ENCODE results near the gene HES2. TPM values are rescaled to one million over a fixed set of nuclear protein-coding genes. Genes with fewer than 3 reads are reported as not detected.
"Not testable (repeated sequence)": the region's sequence is repeated elsewhere in the genome, so short reads cannot be mapped to it uniquely, and the experiment has no call there.

HES2 gene
- total and polyA plus RNA-seq, 2 donors = 0.03 to 0.53 TPM

- WGBS = 72% methylated on average over 3 of the region's 3 CpGs
- no peak overlapping the region for H3K27ac ChIP-seq (ENCODE audit: low read depth)
Measured at GRCh38 chr1:6435547-6435946, 15.8 kb upstream of the HES2 start.

GRCh38 chr1:6435129-6435528 lies 15.4 kb upstream of the HES2 start:
- Histone ChIP-seq H3K4me3 (ENCODE audit: low read depth, low read length) (no peak overlapping the region), H3K36me3 (ENCODE audit: insufficient read depth) (no peaks in the 10 kb centered on the region), H3K27ac (ENCODE audit: low read depth) (no peak overlapping the region), H3K4me1 (ENCODE audit: insufficient read depth) (no peaks in the 10 kb centered on the region)
- no peak for DNase-seq (ENCODE audit: extremely low spot score)
- 88% methylated on average over 15 of the region's 15 CpGs for WGBS

More at GRCh38 chr1:6435547-6435946, 15.8 kb upstream of the HES2 start:
- no peak for DNase-seq (ENCODE audit: extremely low spot score)
- Histone ChIP-seq H3K36me3 (ENCODE audit: insufficient read depth) (no peaks in the 10 kb centered on the region), H3K4me3 (ENCODE audit: low read depth, low read length) (no peak overlapping the region), H3K4me1 (ENCODE audit: insufficient read depth) (no peaks in the 10 kb centered on the region)

DNA sequence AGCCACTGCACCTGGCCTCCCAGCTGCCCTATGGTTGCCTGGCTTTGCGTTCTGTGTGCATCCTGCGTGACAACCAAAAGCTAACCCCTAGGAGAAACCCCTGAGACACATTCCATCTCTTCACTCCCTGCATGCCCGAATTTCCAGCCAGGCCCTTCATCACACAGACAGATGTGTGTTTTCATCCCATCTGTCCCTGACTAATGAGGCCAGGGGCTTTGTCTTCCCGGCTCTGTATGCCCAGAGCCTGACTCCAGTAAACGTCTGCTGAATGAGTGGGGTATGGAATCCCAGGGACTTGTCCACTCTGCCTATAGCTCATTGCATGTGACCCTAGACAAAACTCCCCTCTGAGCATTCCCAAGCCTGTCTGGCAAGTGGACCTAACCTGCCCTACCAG lies 14.5 kb upstream of the HES2 start:
- WGBS = 65% methylated on average over 5 of the region's 5 CpGs
- Histone ChIP-seq H3K36me3 (ENCODE audit: insufficient read depth) (no peaks in the 10 kb centered on the region), H3K4me1 (ENCODE audit: insufficient read depth) (no peaks in the 10 kb centered on the region), H3K27ac (ENCODE audit: low read depth) (no peak overlapping the region), H3K4me3 (ENCODE audit: low read depth, low read length) (no peak overlapping the region)
- DNase-seq (ENCODE audit: extremely low spot score) = no peak

DNA sequence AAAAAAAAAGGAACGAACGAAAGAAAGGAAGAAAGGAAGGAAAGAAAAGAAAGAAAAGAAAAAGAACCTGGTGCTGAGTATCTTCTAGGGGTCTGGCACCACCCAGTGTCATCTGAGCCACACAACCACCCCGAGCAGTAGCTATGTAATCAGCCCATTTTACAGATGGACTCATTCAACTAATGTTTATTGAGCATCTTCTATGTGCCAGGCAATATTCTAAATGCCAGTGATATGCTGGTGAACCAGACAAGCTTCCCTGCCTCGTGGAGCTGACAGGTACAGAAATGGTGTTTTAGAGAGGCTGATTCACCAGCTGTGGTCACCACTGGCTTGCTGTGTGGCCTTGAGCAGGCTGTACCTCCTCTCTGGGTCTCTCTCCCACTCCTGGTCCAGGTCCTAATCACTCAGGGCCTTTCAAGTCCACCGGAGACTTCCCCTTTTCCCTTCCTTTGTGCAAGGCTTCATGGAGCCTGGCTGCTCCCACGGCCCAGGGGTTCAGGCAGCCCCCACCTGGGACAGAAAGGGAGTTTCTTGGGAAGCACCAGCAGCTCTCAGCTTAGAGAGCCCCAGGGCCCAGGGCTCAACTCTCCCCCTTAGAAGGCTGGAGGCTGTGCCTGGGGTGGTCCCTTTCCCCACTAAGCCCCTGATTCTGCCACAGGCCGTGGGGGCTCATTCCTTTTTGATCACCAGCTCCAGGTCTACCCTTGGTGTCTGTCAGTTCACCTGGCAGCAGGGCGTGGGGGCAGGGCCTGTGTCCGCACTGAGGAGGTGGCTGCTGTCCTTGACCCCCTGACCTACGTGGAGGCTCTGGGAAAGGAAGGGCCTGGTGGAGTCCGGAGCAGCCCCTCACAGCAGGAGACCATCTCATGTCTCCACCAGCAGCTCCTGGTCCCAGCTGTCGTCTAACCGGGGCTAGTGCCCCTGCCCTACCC lies 12.2 kb upstream of the HES2 start:
- DNase-seq (ENCODE audit: extremely low spot score); H3K36me3 ChIP-seq (ENCODE audit: insufficient read depth); H3K27ac ChIP-seq (ENCODE audit: low read depth); H3K4me1 ChIP-seq (ENCODE audit: insufficient read depth); H3K4me3 ChIP-seq (ENCODE audit: low read depth, low read length): not testable (repeated sequence)
- whole genome bisulfite sequencing = 77% methylated on average over 13 of the region's 13 CpGs

DNA sequence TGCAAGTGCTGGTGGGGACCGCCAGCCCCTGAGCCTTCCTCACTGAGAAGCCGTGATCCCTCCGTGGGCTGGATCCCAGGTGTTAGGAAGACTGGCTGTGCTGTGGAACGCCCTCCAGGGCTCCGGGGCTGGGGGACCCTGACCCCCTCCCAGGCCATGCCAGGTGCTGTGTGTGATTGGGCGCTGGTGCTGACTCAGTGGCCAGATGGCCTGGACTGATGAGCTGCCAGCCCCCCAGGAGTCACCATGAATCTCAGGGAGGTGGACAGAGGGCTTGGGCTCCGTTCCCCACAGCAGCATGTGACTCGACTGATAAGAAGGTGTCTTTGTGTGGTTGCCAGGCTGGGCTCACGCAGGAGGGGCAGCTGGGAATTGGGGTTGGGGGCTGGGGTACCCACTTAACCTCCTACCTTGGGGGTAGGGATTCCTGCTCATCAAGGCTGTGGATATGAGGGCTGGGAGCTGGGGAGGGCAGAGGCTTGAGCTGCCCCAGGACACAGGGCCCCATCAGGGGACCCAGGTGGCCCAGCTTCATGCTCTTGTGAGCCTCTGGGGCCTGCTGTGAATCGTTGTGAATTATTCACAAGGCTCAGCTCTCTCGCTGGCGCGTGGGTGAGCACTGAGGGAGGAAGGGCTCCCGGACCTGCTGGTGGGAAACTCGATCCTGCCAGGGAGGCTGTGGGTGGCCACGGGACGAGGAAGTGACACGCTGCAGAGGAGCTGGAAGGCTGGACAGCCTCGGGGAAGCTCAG lies 10.1 kb upstream of the HES2 start:
- not testable (repeated sequence) for H3K27ac ChIP-seq (ENCODE audit: low read depth); H3K36me3 ChIP-seq (ENCODE audit: insufficient read depth); H3K4me1 ChIP-seq (ENCODE audit: insufficient read depth); DNase-seq (ENCODE audit: extremely low spot score); H3K4me3 ChIP-seq (ENCODE audit: low read depth, low read length)
- WGBS = 31% methylated on average over 19 of the region's 19 CpGs

- H3K36me3 ChIP-seq (ENCODE audit: insufficient read depth); H3K4me3 ChIP-seq (ENCODE audit: low read depth, low read length); H3K4me1 ChIP-seq (ENCODE audit: insufficient read depth); H3K27ac ChIP-seq (ENCODE audit: low read depth); DNase-seq (ENCODE audit: extremely low spot score): not testable (repeated sequence)
- 85% methylated on average over 6 of the region's 6 CpGs for WGBS
Measured at GRCh38 chr1:6428453-6428852, 8.7 kb upstream of the HES2 start.

DNA sequence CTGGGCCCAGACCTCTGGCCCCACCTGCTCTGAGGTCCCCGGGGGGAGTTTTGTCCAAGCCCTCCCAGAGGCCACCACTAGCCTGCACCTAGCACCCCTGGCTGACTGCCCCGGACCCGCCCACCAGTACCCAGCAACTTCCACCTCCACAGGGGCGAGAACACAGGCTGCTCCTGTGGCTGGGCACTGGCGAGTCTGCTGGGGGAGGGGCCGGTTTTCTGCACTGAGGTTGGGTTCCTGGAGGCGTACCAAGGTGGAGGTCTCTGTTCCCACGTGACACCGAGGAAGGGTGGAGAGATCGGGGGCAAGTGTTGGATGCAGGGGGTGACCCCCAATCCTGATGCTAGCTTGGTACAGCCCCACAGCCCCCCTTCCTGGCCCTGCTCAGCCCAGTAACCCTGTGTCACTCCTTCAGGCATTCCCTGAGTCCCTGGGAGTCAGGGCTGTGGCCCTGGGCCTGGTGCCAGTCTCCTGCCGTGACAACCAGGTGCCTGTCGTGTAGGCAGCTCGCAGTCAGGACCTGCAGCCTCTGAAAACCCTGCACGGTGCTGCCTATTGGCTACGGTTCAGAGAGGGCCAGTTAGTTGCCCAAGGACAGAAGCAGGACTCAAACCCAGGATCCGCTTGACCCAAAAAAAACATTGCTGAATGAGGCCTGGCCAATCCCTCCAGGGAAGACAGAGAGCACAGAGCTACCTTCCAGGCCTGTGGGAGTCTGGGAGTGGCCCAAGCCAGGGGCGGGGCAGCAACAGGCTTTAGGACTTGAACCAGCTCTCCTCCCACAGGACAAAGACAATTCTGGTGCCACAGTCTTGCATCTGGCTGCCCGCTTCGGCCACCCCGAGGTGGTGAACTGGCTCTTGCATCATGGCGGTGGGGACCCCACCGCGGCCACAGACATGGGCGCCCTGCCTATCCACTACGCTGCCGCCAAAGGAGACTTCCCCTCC lies 8.0 kb upstream of the HES2 start:
- DNase-seq (ENCODE audit: extremely low spot score) = no peak
- WGBS = 80% methylated on average over 26 of the region's 26 CpGs
- Histone ChIP-seq H3K27ac (ENCODE audit: low read depth) (no peak overlapping the region), H3K36me3 (ENCODE audit: insufficient read depth) (no peaks in the 10 kb centered on the region), H3K4me3 (ENCODE audit: low read depth, low read length) (no peak overlapping the region), H3K4me1 (ENCODE audit: insufficient read depth) (no peaks in the 10 kb centered on the region)

DNA sequence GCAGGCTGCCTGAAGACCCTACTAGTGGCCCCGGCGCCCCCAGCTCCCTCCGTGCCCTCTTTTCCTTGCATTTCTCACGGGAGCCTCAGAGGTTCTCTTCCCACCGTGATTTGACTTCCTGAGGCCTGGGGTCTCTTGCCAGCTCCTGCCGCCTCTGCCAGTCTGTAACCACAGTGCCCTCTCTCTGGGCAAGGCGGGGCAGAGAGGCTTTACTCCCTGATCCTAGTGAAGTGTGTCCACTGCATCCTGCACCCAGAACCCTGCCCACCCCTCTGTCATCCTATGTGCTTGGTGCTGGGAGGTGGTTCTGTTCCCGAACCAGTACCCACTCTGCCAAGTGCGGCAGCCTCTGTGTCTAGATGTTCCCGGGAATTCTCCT lies 7.2 kb upstream of the HES2 start:
- 89% methylated on average over 10 of the region's 10 CpGs for WGBS
- H3K4me3 ChIP-seq (ENCODE audit: low read depth, low read length) = no peak overlapping the region
- no peaks in the 10 kb centered on the region for H3K4me1 ChIP-seq (ENCODE audit: insufficient read depth)
- H3K36me3 ChIP-seq (ENCODE audit: insufficient read depth) = no peaks in the 10 kb centered on the region
- H3K27ac ChIP-seq (ENCODE audit: low read depth) = no peak overlapping the region
- no peak for DNase-seq (ENCODE audit: extremely low spot score)

- DNase-seq (ENCODE audit: extremely low spot score) = no peak
- H3K36me3 ChIP-seq (ENCODE audit: insufficient read depth) = no peaks in the 10 kb centered on the region
- no peaks in the 10 kb centered on the region for H3K4me1 ChIP-seq (ENCODE audit: insufficient read depth)
- no peak overlapping the region for H3K27ac ChIP-seq (ENCODE audit: low read depth)
- WGBS = 93% methylated on average over 9 of the region's 9 CpGs
- no peak overlapping the region for H3K4me3 ChIP-seq (ENCODE audit: low read depth, low read length)
Measured at GRCh38 chr1:6426277-6426971, 6.7 kb upstream of the HES2 start.

GRCh38 chr1:6425658-6426057 lies 5.9 kb upstream of the HES2 start:
- no peak overlapping the region for H3K4me3 ChIP-seq (ENCODE audit: low read depth, low read length)

GRCh38 chr1:6424619-6425593 lies 5.2 kb upstream of the HES2 start, which contains the start of gene ESPN:
Gene ESPN, plus strand, starts transcription at chr1:6424776. Its CDS starts 180 bp downstream, at chr1:6424956.
- H3K27ac ChIP-seq (ENCODE audit: low read depth) = no peak within 1 kb of the TSS
- H3K4me3 ChIP-seq (ENCODE audit: low read depth, low read length) = peak within 1 kb of the TSS; percentile 7
- no peaks in the 10 kb centered on the region for H3K4me1 ChIP-seq (ENCODE audit: insufficient read depth)
- no peak for DNase-seq (ENCODE audit: extremely low spot score)
- 6% methylated on average over 99 of the region's 99 CpGs for WGBS
- no peaks in the 10 kb centered on the region for H3K36me3 ChIP-seq (ENCODE audit: insufficient read depth)

More at GRCh38 chr1:6425658-6426057, 5.9 kb upstream of the HES2 start:
- no peaks in the 10 kb centered on the region for H3K36me3 ChIP-seq (ENCODE audit: insufficient read depth)
- 79% methylated on average over 6 of the region's 6 CpGs for WGBS
- H3K4me1 ChIP-seq (ENCODE audit: insufficient read depth) = no peaks in the 10 kb centered on the region
- no peak for DNase-seq (ENCODE audit: extremely low spot score)
- H3K27ac ChIP-seq (ENCODE audit: low read depth) = no peak overlapping the region

All from urinary bladder (tissue), 4 donors.